ENCODE measurements around the gene TRMT61B. TPM values are rescaled to one million over a fixed set of nuclear protein-coding genes. Genes with fewer than 3 reads are reported as not detected.

TRMT61B gene
- total and polyA plus RNA-seq, 2 of the 13 experiments (the other 11 are each of a cell fraction or from before 2014, with no cell fraction given), result 19.7 to 23.5 TPM

DNA sequence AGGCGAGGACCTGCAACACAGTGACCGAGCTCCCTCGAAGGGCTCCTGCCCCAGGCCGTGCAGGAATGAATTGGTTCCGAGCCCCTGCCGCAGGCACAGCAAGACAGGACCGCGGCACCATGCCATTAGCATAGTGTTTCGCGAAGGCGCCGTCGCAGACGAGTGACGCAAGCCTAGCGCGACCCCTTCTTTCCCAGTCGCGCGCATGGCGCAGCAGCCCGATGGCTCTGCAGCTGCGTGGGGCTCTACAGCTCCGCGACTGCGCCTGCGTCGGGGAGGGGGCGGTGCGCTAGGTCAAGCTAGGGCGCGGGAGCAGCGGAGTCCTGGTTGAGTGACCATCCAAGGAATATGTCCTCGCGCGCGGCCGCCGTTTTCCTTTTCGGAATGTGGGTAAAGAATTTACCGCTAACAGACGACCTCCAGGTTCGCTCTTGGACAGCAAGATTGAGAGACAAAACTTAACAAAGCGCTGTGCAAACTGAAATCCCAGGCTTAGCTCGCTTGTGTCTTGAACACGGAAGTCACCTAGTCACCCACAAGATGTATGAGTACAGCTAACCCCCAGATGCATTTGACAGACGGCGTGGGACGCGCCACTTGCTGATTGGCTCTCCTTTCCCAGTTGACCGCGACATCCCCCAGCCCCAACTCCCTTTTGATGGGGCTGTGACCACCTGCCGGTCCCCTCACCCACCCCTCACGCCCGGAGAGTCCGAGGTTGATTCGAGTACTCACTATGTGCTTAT is at the start of gene TRMT61B (continued):
- TF ChIP-seq MYC (CRISPR knock-in tag; IDR thresholded peaks at IDR 0.05; ENCODE audit: borderline replicate concordance) (peak; percentile 100), NFKB2 (CRISPR knock-in tag; IDR thresholded peaks at IDR 0.05; ENCODE audit: borderline replicate concordance) (peak; percentile 87; the same call in 1 of the 2 replicates), NFATC3 (CRISPR knock-in tag; IDR thresholded peaks at IDR 0.05) (peak; percentile 82; the same call in 1 of the 2 replicates), ZBTB7A (CRISPR knock-in tag; IDR thresholded peaks at IDR 0.05) (peak; percentile 64), MAX (IDR thresholded peaks at IDR 0.05) (peak; percentile 98), DPF2 (CRISPR knock-in tag; IDR thresholded peaks at IDR 0.05; ENCODE audit: borderline replicate concordance, low read depth) (no peak), ZNF10 (CRISPR knock-in tag; IDR thresholded peaks at IDR 0.05; ENCODE audit: borderline replicate concordance, low read depth) (no peak), KDM3A (CRISPR knock-in tag; IDR thresholded peaks at IDR 0.05; ENCODE audit: low read depth) (peak; percentile 89), HMGXB4 (CRISPR knock-in tag; IDR thresholded peaks at IDR 0.05; ENCODE audit: borderline replicate concordance in 1 of 2, low read depth in 1 of 2) (peak; percentile 92 to 99), HMG20A (CRISPR knock-in tag; IDR thresholded peaks at IDR 0.05; ENCODE audit: borderline replicate concordance) (peak; percentile 67), ZNF180 (CRISPR knock-in tag; IDR thresholded peaks at IDR 0.05; ENCODE audit: borderline replicate concordance, low read depth) (peak; percentile 82; the same call in 1 of the 2 replicates), ZBTB2 (CRISPR knock-in tag; IDR thresholded peaks at IDR 0.05; ENCODE audit: low read depth) (peak; percentile 76; the same call in 1 of the 2 replicates), ZNF83 (CRISPR knock-in tag; IDR thresholded peaks at IDR 0.05; ENCODE audit: borderline replicate concordance) (no peak; the same call in 1 of the 2 replicates), ZNF639 (CRISPR knock-in tag; conservative IDR thresholded peaks at IDR 0.05) (peak; percentile 87), ZNF605 (CRISPR knock-in tag; IDR thresholded peaks at IDR 0.05) (peak; percentile 99), ZC3H4 (CRISPR knock-in tag; IDR thresholded peaks at IDR 0.05; ENCODE audit: borderline replicate concordance) (no peak), KLF13 (CRISPR knock-in tag; IDR thresholded peaks at IDR 0.05) (peak; percentile 86; the same call in 1 of the 2 replicates), ZNF441 (CRISPR knock-in tag; IDR thresholded peaks at IDR 0.05; ENCODE audit: borderline replicate concordance) (peak; percentile 82; the same call in 1 of the 2 replicates), FIP1L1 (IDR thresholded peaks at IDR 0.05; ENCODE audit: borderline replicate concordance, insufficient read depth, low read depth, low read length) (peak; percentile 56; the same call in 1 of the 2 replicates)
- TF ChIP-seq, protein P1, sequence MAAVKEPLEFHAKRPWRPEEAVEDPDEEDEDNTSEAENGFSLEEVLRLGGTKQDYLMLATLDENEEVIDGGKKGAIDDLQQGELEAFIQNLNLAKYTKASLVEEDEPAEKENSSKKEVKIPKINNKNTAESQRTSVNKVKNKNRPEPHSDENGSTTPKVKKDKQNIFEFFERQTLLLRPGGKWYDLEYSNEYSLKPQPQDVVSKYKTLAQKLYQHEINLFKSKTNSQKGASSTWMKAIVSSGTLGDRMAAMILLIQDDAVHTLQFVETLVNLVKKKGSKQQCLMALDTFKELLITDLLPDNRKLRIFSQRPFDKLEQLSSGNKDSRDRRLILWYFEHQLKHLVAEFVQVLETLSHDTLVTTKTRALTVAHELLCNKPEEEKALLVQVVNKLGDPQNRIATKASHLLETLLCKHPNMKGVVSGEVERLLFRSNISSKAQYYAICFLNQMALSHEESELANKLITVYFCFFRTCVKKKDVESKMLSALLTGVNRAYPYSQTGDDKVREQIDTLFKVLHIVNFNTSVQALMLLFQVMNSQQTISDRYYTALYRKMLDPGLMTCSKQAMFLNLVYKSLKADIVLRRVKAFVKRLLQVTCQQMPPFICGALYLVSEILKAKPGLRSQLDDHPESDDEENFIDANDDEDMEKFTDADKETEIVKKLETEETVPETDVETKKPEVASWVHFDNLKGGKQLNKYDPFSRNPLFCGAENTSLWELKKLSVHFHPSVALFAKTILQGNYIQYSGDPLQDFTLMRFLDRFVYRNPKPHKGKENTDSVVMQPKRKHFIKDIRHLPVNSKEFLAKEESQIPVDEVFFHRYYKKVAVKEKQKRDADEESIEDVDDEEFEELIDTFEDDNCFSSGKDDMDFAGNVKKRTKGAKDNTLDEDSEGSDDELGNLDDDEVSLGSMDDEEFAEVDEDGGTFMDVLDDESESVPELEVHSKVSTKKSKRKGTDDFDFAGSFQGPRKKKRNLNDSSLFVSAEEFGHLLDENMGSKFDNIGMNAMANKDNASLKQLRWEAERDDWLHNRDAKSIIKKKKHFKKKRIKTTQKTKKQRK (IDR thresholded peaks at IDR 0.05; ENCODE audit: low read length), result no peak
